Caco-2 (cell line): Measurements from ENCODE around the gene SRP19. TPM values are rescaled to one million over a fixed set of nuclear protein-coding genes. Genes with fewer than 3 reads are reported as not detected.

Experiments used
- BruUV-seq: library from RNA; stranded (reverse); fragments of 400-500 nt; replicated peaks from 2 replicates; lab custom pipeline; 2021; lab: Mats Ljungman, UMichigan
- CTCF ChIA-PET: fragments of 300-600 bp; sonication (Branson Sonifier 250); formaldehyde crosslinking; loops from one replicate; lab custom pipeline; 2022; ENCODE audit warnings: antibody characterized with exemption; lab: Charles Lee
- POLR2A ChIA-PET: fragments of 300-600 bp; sonication (Branson Sonifier 250); formaldehyde crosslinking; loops from one replicate; lab custom pipeline; 2022; ENCODE audit warnings: antibody characterized with exemption; lab: Charles Lee
- DNase-seq, 2 experiments: peaks; one replicate each; pipeline versions ENCODE4 v3.0.0 to v3.0.0-alpha.2; 2020 to 2022
- H3K27me3 ChIP-seq: replicated peaks from 2 replicates; pipeline ENCODE4 v1.6.0; 2011; ENCODE audit warnings: low read length; ENCODE audit not compliant: control insufficient read depth, insufficient read depth
- H3K36me3 ChIP-seq: 2 replicates; pipeline ENCODE4 v1.5.1; 2011; ENCODE audit warnings: low read length; ENCODE audit not compliant: control insufficient read depth, insufficient read depth
- H3K4me1 ChIP-seq: fragments of 250-450 bp; sonication (Bioruptor Pico); 2 replicates; pipeline ENCODE4 v1.5.1; 2020; ENCODE audit warnings: mild to moderate bottlenecking
- H3K4me3 ChIP-seq: 2 replicates; pipeline ENCODE4 v1.5.1; 2011; ENCODE audit warnings: low read depth, mild to moderate bottlenecking, control low read depth, low read length
- H3K9me3 ChIP-seq: fragments of 250-450 bp; sonication (Bioruptor Pico); 2 replicates; pipeline ENCODE4 v1.5.1; 2020; ENCODE audit warnings: mild to moderate bottlenecking, moderate library complexity
- H3K27ac Mint-ChIP-seq: one replicate; pipeline ENCODE4 v1.8.0; 2022; ENCODE audit warnings: mixed read lengths; ENCODE audit not compliant: unreplicated experiment
- H3K27me3 Mint-ChIP-seq: one replicate; pipeline ENCODE4 v1.8.0; 2022; ENCODE audit warnings: mixed read lengths; ENCODE audit not compliant: insufficient read depth, unreplicated experiment
- H3K36me3 Mint-ChIP-seq: one replicate; pipeline ENCODE4 v1.8.0; 2022; ENCODE audit warnings: mild to moderate bottlenecking, mixed read lengths; ENCODE audit not compliant: insufficient read depth, unreplicated experiment
- H3K4me1 Mint-ChIP-seq: one replicate; pipeline ENCODE4 v1.8.0; 2022; ENCODE audit warnings: low read depth, mixed read lengths; ENCODE audit not compliant: unreplicated experiment
- H3K4me3 Mint-ChIP-seq: one replicate; pipeline ENCODE4 v1.8.0; 2022; ENCODE audit warnings: mild to moderate bottlenecking, moderate library complexity, mixed read lengths; ENCODE audit not compliant: unreplicated experiment
- H3K9me3 Mint-ChIP-seq: one replicate; pipeline ENCODE4 v1.8.0; 2022; ENCODE audit warnings: mixed read lengths; ENCODE audit not compliant: unreplicated experiment
- intact Hi-C: fragments of 100-400 bp; cut with micrococcal nuclease; formaldehyde crosslinking; loops from one replicate; pipeline ENCODE4 v1.10.0; 2022; ENCODE audit not compliant: unreplicated experiment
- total RNA-seq: library from RNA; stranded (reverse); gene quantifications from 2 replicates; pipeline ENCODE4 v1.2.3, GENCODE V29; 2022
- TF ChIP-seq, protein P1 (sequence below), 2 experiments: fragments of 200-600 bp in 1 of 2; IDR thresholded peaks; 1 replicate in 1 of 2; 2 replicates in 1 of 2; pipeline versions ENCODE4 v1.5.1 to v1.8.0; 2011 to 2022; ENCODE audit warnings: antibody characterized with exemption in 1 of 2, control low read depth in 1 of 2, inconsistent platforms in 1 of 2, low read depth in 1 of 2, low read length in 1 of 2, mild to moderate bottlenecking in 1 of 2, moderate library complexity in 1 of 2; ENCODE audit not compliant: insufficient read depth in 1 of 2, severe bottlenecking in 1 of 2, unreplicated experiment in 1 of 2

SRP19 gene
- total RNA-seq, 1 experiment from 2014 or later = 65.1 TPM

DNA sequence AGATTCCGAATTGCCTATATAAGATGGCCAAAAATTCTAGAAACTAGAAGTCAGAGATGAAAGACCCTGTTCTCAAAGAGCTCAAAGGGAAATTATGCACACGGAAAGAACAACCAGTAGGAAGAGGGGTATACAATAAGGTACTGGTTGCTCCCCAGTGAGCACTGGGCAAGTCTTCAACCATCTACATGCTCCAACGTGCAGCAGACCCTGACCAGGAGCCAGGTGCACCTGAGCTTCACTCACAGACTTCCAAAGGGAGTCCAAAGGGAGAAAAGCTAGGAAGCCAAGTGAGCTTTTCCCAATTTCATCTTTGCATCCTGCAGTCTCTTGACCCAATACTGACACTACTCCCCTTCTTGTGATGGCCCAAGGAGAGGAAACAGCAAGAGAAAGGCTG, 57.0 kb downstream of the SRP19 start:
- H3K27me3 Mint-ChIP-seq = no peaks in the 10 kb centered on the region
- POLR2A ChIA-PET = no interaction called here
- TF ChIP-seq, protein P1, sequence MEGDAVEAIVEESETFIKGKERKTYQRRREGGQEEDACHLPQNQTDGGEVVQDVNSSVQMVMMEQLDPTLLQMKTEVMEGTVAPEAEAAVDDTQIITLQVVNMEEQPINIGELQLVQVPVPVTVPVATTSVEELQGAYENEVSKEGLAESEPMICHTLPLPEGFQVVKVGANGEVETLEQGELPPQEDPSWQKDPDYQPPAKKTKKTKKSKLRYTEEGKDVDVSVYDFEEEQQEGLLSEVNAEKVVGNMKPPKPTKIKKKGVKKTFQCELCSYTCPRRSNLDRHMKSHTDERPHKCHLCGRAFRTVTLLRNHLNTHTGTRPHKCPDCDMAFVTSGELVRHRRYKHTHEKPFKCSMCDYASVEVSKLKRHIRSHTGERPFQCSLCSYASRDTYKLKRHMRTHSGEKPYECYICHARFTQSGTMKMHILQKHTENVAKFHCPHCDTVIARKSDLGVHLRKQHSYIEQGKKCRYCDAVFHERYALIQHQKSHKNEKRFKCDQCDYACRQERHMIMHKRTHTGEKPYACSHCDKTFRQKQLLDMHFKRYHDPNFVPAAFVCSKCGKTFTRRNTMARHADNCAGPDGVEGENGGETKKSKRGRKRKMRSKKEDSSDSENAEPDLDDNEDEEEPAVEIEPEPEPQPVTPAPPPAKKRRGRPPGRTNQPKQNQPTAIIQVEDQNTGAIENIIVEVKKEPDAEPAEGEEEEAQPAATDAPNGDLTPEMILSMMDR (IDR thresholded peaks at IDR 0.05; ENCODE audit: insufficient read depth in 1 of 2, low read depth in 1 of 2, low read length in 1 of 2, severe bottlenecking in 1 of 2, unreplicated experiment in 1 of 2) = no peak
- CTCF ChIA-PET = no interaction called here
- H3K4me1 Mint-ChIP-seq = peaks cover 24% of the 10 kb centered on the region
- Histone ChIP-seq H3K4me1 (peaks cover 10% of the 10 kb centered on the region), H3K36me3 (peaks cover 3% of the 10 kb centered on the region), H3K27me3 (no peaks in the 10 kb centered on the region), H3K9me3 (no peaks in the 10 kb centered on the region), H3K4me3 (no peak overlapping the region)
- intact Hi-C loops = no loop called here
- BruUV-seq = no TSS peak
- H3K36me3 Mint-ChIP-seq = peaks cover 49% of the 10 kb centered on the region
- no peak for DNase-seq
- no peak overlapping the region for H3K4me3 Mint-ChIP-seq
- no peaks in the 10 kb centered on the region for H3K9me3 Mint-ChIP-seq
- no peak overlapping the region for H3K27ac Mint-ChIP-seq

DNA sequence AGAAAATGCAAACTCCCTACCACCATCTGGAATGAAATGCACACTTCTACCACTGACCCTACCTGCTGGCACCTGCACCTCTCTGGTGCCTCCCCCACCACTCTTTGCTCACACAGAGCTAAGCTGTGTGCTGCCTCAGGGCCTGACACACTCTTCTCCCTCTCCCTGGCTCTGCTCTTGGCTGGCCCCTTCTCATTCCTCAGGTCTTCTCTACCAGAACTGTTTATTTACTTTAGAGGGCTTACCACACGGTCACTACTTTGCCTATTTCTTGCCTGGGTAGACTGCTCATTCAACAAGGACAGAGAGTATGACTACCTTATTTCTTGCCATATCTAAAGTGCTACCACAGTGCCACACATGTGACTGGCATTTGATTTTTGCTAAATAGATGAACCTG, 57.6 kb downstream of the SRP19 start:
- Mint-ChIP-seq H3K27me3 (no peaks in the 10 kb centered on the region), H3K4me1 (peaks cover 25% of the 10 kb centered on the region), H3K4me3 (no peak overlapping the region), H3K36me3 (peaks cover 44% of the 10 kb centered on the region), H3K27ac (no peak overlapping the region), H3K9me3 (no peaks in the 10 kb centered on the region)
- H3K4me1 ChIP-seq = peaks cover 10% of the 10 kb centered on the region
- no peak for DNase-seq
- CTCF ChIA-PET = no interaction called here
- no peak overlapping the region for H3K4me3 ChIP-seq
- no TSS peak for BruUV-seq
- H3K9me3 ChIP-seq = no peaks in the 10 kb centered on the region
- no peaks in the 10 kb centered on the region for H3K27me3 ChIP-seq
- TF ChIP-seq, protein P1 (IDR thresholded peaks at IDR 0.05; ENCODE audit: insufficient read depth in 1 of 2, low read depth in 1 of 2, low read length in 1 of 2, severe bottlenecking in 1 of 2, unreplicated experiment in 1 of 2) = no peak
- POLR2A ChIA-PET = no interaction called here
- peaks cover 3% of the 10 kb centered on the region for H3K36me3 ChIP-seq
- intact Hi-C loops = no loop called here

Other genes with a start within 250 kb of the SRP19 start
- 27.5 and 28.6 TPM in 2 replicates for gene APC, start 123.4 kb upstream of the SRP19 start, total RNA-seq
- gene REEP5, start 60.9 kb downstream of the SRP19 start, total RNA-seq = 88.2 and 99.3 TPM in 2 replicates
- gene DCP2, start 115.5 kb downstream of the SRP19 start, total RNA-seq = 146 and 149 TPM in 2 replicates